Neutrophil (primary cell): ENCODE data around the gene STX16.

Experiments used
- H3K27ac ChIP-seq: fragments of 200-600 bp; sonication (generic); 2 replicates; pipeline ENCODE4 v1.5.1; 2016; ENCODE audit warnings: mild to moderate bottlenecking, moderate library complexity
- H3K27me3 ChIP-seq: fragments of 200-600 bp; sonication (generic); 2 replicates; pipeline ENCODE4 v1.6.0; 2016; ENCODE audit warnings: mild to moderate bottlenecking
- H3K36me3 ChIP-seq: fragments of 200-600 bp; sonication (generic); 2 replicates; pipeline ENCODE4 v1.5.1; 2017
- H3K4me1 ChIP-seq, 2 experiments: fragments of 200-600 bp in 1 of 2; sonication (generic) in 1 of 2; 1 replicate in 1 of 2; 2 replicates in 1 of 2; pipeline versions ENCODE4 v1.5.1 to v1.6.1; 2013 to 2016; ENCODE audit warnings: low read depth in 1 of 2, low read length in 1 of 2, mild to moderate bottlenecking in 1 of 2, moderate library complexity in 1 of 2; ENCODE audit not compliant: control insufficient read depth in 1 of 2, insufficient read depth in 1 of 2
- H3K4me3 ChIP-seq, 2 experiments: fragments of 200-600 bp in 1 of 2; sonication (generic) in 1 of 2; 1 replicate in 1 of 2; 2 replicates in 1 of 2; pipeline ENCODE4 v1.5.1; 2013 to 2016; ENCODE audit warnings: low read depth in 1 of 2, low read length in 1 of 2, mild to moderate bottlenecking in 1 of 2, moderate library complexity in 1 of 2
- H3K9me3 ChIP-seq: fragments of 200-600 bp; sonication (generic); 2 replicates; pipeline ENCODE4 v1.5.1; 2016
- CTCF ChIP-seq: fragments of 200-600 bp; sonication (generic); IDR thresholded peaks from 2 replicates; pipeline ENCODE4 v1.5.1; 2016; ENCODE audit warnings: antibody characterized with exemption

STX16 gene

GRCh38 chr20:58616411-58616810 lies 34.7 kb upstream of the STX16 start:
- Histone ChIP-seq H3K36me3 (no peaks in the 10 kb centered on the region), H3K27me3 (peaks cover 26% of the 10 kb centered on the region), H3K4me1 (no peaks in the 10 kb centered on the region), H3K4me3 (no peak overlapping the region), H3K9me3 (no peaks in the 10 kb centered on the region), H3K27ac (no peak overlapping the region)
- TF ChIP-seq CTCF: no peak

- no peak overlapping the region for H3K4me3 ChIP-seq
- no peak overlapping the region for H3K27ac ChIP-seq
- no peaks in the 10 kb centered on the region for H3K36me3 ChIP-seq
- peaks cover 34% of the 10 kb centered on the region for H3K27me3 ChIP-seq
- no peak for TF ChIP-seq CTCF
- H3K4me1 ChIP-seq: no peaks in the 10 kb centered on the region
- H3K9me3 ChIP-seq: no peaks in the 10 kb centered on the region
These were observed 33.9 kb upstream of the STX16 start for GRCh38 chr20:58617158-58617557.

- no peaks in the 10 kb centered on the region for H3K9me3 ChIP-seq
- H3K36me3 ChIP-seq: no peaks in the 10 kb centered on the region
- H3K27me3 ChIP-seq: peaks cover 36% of the 10 kb centered on the region
- TF ChIP-seq CTCF: no peak
- H3K4me1 ChIP-seq: no peaks in the 10 kb centered on the region
- no peak overlapping the region for H3K4me3 ChIP-seq
- H3K27ac ChIP-seq: no peak overlapping the region
These were observed 32.6 kb upstream of the STX16 start for GRCh38 chr20:58618351-58619076.

GRCh38 chr20:58619077-58619863 lies 31.8 kb upstream of the STX16 start:
- TF ChIP-seq CTCF: no peak
- Histone ChIP-seq H3K27me3 (peaks cover 36% of the 10 kb centered on the region), H3K9me3 (no peaks in the 10 kb centered on the region), H3K36me3 (no peaks in the 10 kb centered on the region), H3K27ac (no peak overlapping the region), H3K4me1 (no peaks in the 10 kb centered on the region), H3K4me3 (no peak overlapping the region)

- H3K36me3 ChIP-seq: no peaks in the 10 kb centered on the region
- no peak for TF ChIP-seq CTCF
- no peak overlapping the region for H3K27ac ChIP-seq
- peaks cover 36% of the 10 kb centered on the region for H3K27me3 ChIP-seq
- H3K9me3 ChIP-seq: no peaks in the 10 kb centered on the region
- no peak overlapping the region for H3K4me3 ChIP-seq
- H3K4me1 ChIP-seq: no peaks in the 10 kb centered on the region
These were observed 31.1 kb upstream of the STX16 start for GRCh38 chr20:58619864-58620431.
